DOHH2 (cell line): Measurements from ENCODE around the gene ERH.

Source experiments
- H3F3A ChIP-seq: fragments of 200-600 bp; sonication (generic), shearing (Covaris generic); 2 replicates; pipeline ENCODE4 v1.6.0; 2016; ENCODE audit warnings: antibody characterized with exemption, mild to moderate bottlenecking; ENCODE audit not compliant: control insufficient read depth, insufficient read depth
- H3K27ac ChIP-seq: fragments of 200-600 bp; sonication (generic); 2 replicates; pipeline ENCODE4 v1.5.1; 2014; ENCODE audit warnings: low read depth, mild to moderate bottlenecking, low read length, moderate library complexity
- H3K27me3 ChIP-seq: fragments of 200-600 bp; sonication (generic); 2 replicates; pipeline ENCODE4 v1.6.1; 2014; ENCODE audit warnings: mild to moderate bottlenecking, low read length, mixed read lengths; ENCODE audit not compliant: control insufficient read depth
- H3K36me3 ChIP-seq: fragments of 200-600 bp; sonication (generic); 2 replicates; pipeline ENCODE4 v1.6.1; 2014; ENCODE audit warnings: mild to moderate bottlenecking, low read length, moderate library complexity, mixed read lengths; ENCODE audit not compliant: control insufficient read depth
- H3K4me1 ChIP-seq: fragments of 200-600 bp; sonication (generic); 2 replicates; pipeline ENCODE4 v1.6.1; 2014; ENCODE audit warnings: mild to moderate bottlenecking, low read length, mixed read lengths; ENCODE audit not compliant: control insufficient read depth
- H3K4me2 ChIP-seq: fragments of 200-600 bp; sonication (generic); 2 replicates; pipeline ENCODE4 v1.6.0; 2014; ENCODE audit warnings: mild to moderate bottlenecking, low read length, moderate library complexity
- H3K4me3 ChIP-seq: fragments of 200-600 bp; sonication (generic); 2 replicates; pipeline ENCODE4 v1.5.1; 2014; ENCODE audit warnings: mild to moderate bottlenecking, low read length, mixed read lengths
- H3K79me2 ChIP-seq: fragments of 200-600 bp; sonication (generic); 2 replicates; pipeline ENCODE4 v1.6.1; 2014; ENCODE audit warnings: mild to moderate bottlenecking, low read length, mixed read lengths; ENCODE audit not compliant: control insufficient read depth
- H3K9me2 ChIP-seq: fragments of 200-600 bp; sonication (generic); replicated peaks from 2 replicates; pipeline ENCODE4 v1.6.1; 2014; ENCODE audit warnings: mild to moderate bottlenecking, low read length, mixed read lengths; ENCODE audit not compliant: control insufficient read depth
- H3K9me3 ChIP-seq: fragments of 200-600 bp; sonication (generic); 2 replicates; pipeline ENCODE4 v1.6.1; 2014; ENCODE audit warnings: antibody characterized with exemption, low read length, mixed read lengths; ENCODE audit not compliant: control insufficient read depth, insufficient read depth
- H4K20me1 ChIP-seq: fragments of 200-600 bp; sonication (generic); 2 replicates; pipeline ENCODE4 v1.6.0; 2014; ENCODE audit warnings: low read depth, mild to moderate bottlenecking, antibody characterized with exemption, low read length, moderate library complexity; ENCODE audit not compliant: control insufficient read depth, insufficient read depth
- CTCF ChIP-seq: fragments of 200-600 bp; sonication (generic); IDR thresholded peaks from one replicate; pipeline ENCODE4 v1.5.1; 2014; ENCODE audit warnings: antibody characterized with exemption, mild to moderate bottlenecking, low read depth, low read length; ENCODE audit not compliant: poor library complexity, severe bottlenecking
- EZH2phosphoT487 ChIP-seq: fragments of 200-600 bp; sonication (generic); IDR thresholded peaks from 2 replicates; pipeline ENCODE4 v1.6.1; 2017; ENCODE audit warnings: borderline replicate concordance, mild to moderate bottlenecking, antibody characterized with exemption, low read length, moderate library complexity, mixed read lengths

ERH gene

GRCh38 chr14:69333791-69334337 lies 64.2 kb downstream of the ERH start:
- TF ChIP-seq CTCF (no peak), EZH2phosphoT487 (no peak)
- no peaks in the 10 kb centered on the region for H3K9me3 ChIP-seq
- H3K27me3 ChIP-seq: peaks cover 21% of the 10 kb centered on the region
- H3K9me2 ChIP-seq: no peaks in the 10 kb centered on the region
- H3K4me2 ChIP-seq: no peak overlapping the region
- H3K36me3 ChIP-seq: no peaks in the 10 kb centered on the region
- H3K4me3 ChIP-seq: no peak overlapping the region
- H3F3A ChIP-seq: no peaks in the 10 kb centered on the region
- no peaks in the 10 kb centered on the region for H3K79me2 ChIP-seq
- no peaks in the 10 kb centered on the region for H3K4me1 ChIP-seq
- H4K20me1 ChIP-seq: no peaks in the 10 kb centered on the region
- no peak overlapping the region for H3K27ac ChIP-seq

GRCh38 chr14:69332782-69333395 lies 65.2 kb downstream of the ERH start:
- Histone ChIP-seq H3F3A (no peaks in the 10 kb centered on the region), H3K79me2 (no peaks in the 10 kb centered on the region), H3K9me3 (no peaks in the 10 kb centered on the region), H3K4me1 (no peaks in the 10 kb centered on the region), H3K4me3 (no peak overlapping the region), H3K4me2 (no peak overlapping the region), H3K27me3 (peaks cover 18% of the 10 kb centered on the region), H3K9me2 (no peaks in the 10 kb centered on the region), H3K27ac (no peak overlapping the region), H4K20me1 (no peaks in the 10 kb centered on the region), H3K36me3 (no peaks in the 10 kb centered on the region)
- TF ChIP-seq EZH2phosphoT487: no peak
- TF ChIP-seq CTCF: no peak

DNA sequence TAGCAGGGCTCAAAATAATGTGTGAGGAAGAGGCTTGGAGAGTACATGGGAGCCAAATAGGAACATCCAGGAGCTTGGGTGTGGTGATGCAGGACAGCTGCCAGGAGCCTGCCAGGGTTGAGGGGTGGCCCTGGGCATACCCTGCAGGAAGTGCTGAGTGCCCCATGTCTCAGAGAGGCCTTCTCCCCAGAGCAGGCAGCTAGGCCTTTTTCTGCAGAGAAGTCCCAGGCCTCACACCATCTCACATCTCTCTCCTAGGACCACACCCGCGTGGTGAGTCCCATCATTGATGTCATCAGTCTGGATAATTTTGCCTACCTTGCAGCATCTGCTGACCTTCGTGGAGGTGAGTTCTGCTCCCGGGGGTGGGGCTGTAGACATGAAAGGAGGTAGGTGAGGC lies 66.9 kb downstream of the ERH start:
- no peaks in the 10 kb centered on the region for H4K20me1 ChIP-seq
- no peak overlapping the region for H3K4me2 ChIP-seq
- H3F3A ChIP-seq: no peaks in the 10 kb centered on the region
- no peak overlapping the region for H3K27ac ChIP-seq
- no peaks in the 10 kb centered on the region for H3K79me2 ChIP-seq
- no peaks in the 10 kb centered on the region for H3K9me3 ChIP-seq
- H3K4me1 ChIP-seq: no peaks in the 10 kb centered on the region
- H3K36me3 ChIP-seq: no peaks in the 10 kb centered on the region
- no peak overlapping the region for H3K4me3 ChIP-seq
- TF ChIP-seq EZH2phosphoT487 (no peak), CTCF (no peak)
- peaks cover 9% of the 10 kb centered on the region for H3K27me3 ChIP-seq
- H3K9me2 ChIP-seq: no peaks in the 10 kb centered on the region
